Measurements from ENCODE around the gene AUH.

AUH gene

DNA sequence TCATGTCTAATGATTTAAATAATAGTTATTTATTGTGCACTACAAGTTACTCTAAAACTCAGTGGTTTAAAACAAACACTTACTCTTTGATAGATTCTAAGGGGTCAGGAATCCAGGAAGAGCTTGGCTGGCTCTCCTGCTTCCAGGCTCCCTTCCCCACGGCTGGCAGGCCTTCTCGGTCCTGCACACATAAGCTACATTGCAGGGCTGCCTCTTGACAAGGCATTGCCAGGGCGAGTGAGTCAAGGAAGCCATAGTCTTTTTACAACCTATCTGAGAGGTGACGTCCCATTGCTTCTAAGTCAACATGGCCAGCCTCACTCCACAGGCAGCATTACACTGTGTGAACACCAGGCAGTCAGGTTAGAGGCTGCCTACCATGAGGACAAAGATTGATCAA lies 119.8 kb downstream of the AUH start:
- Histone ChIP-seq H3K4me2 (ENCODE audit: low read length) (no peak overlapping the region), H3K4me1 (ENCODE audit: low read length) (peaks cover 5% of the 10 kb centered on the region; the same call in 1 of the 2 replicates), H3K27ac (ENCODE audit: low read length) (no peak overlapping the region), H3K36me3 (replicated peaks; ENCODE audit: low read depth, low read length) (no peaks in the 10 kb centered on the region), H3K79me2 (ENCODE audit: low read length) (no peaks in the 10 kb centered on the region), H3K27me3 (ENCODE audit: low read depth, low read length) (no peaks in the 10 kb centered on the region; the same call in 1 of the 2 replicates), H3K9me3 (ENCODE audit: insufficient read depth, low read length) (no peaks in the 10 kb centered on the region), H3K9ac (ENCODE audit: low read length) (no peak overlapping the region), H3K4me3 (ENCODE audit: low read length) (no peak overlapping the region), H2AFZ (ENCODE audit: low read depth, low read length) (no peak overlapping the region), H4K20me1 (ENCODE audit: insufficient read depth, low read length) (no peaks in the 10 kb centered on the region)
- TF ChIP-seq EZH2phosphoT487 (IDR thresholded peaks at IDR 0.05; ENCODE audit: low read depth) (no peak), CTCF (IDR thresholded peaks at IDR 0.05; ENCODE audit: low read depth, low read length) (no peak)

- Histone ChIP-seq H3K9me3 (ENCODE audit: insufficient read depth, low read length) (no peaks in the 10 kb centered on the region), H3K4me2 (ENCODE audit: low read length) (no peak overlapping the region), H3K9ac (ENCODE audit: low read length) (no peak overlapping the region), H3K36me3 (replicated peaks; ENCODE audit: low read depth, low read length) (no peaks in the 10 kb centered on the region), H3K4me3 (ENCODE audit: low read length) (no peak overlapping the region), H3K79me2 (ENCODE audit: low read length) (no peaks in the 10 kb centered on the region), H3K27ac (ENCODE audit: low read length) (no peak overlapping the region), H3K27me3 (ENCODE audit: low read depth, low read length) (no peaks in the 10 kb centered on the region; the same call in 1 of the 2 replicates), H2AFZ (ENCODE audit: low read depth, low read length) (no peak overlapping the region), H4K20me1 (ENCODE audit: insufficient read depth, low read length) (no peaks in the 10 kb centered on the region), H3K4me1 (ENCODE audit: low read length) (peaks cover 5% of the 10 kb centered on the region; the same call in 1 of the 2 replicates)
- no peak for TF ChIP-seq EZH2phosphoT487 (IDR thresholded peaks at IDR 0.05; ENCODE audit: low read depth)
- TF ChIP-seq CTCF (IDR thresholded peaks at IDR 0.05; ENCODE audit: low read depth, low read length), result no peak
Observed at GRCh38 chr9:91240596-91241165, 121.0 kb downstream of the AUH start.

DNA sequence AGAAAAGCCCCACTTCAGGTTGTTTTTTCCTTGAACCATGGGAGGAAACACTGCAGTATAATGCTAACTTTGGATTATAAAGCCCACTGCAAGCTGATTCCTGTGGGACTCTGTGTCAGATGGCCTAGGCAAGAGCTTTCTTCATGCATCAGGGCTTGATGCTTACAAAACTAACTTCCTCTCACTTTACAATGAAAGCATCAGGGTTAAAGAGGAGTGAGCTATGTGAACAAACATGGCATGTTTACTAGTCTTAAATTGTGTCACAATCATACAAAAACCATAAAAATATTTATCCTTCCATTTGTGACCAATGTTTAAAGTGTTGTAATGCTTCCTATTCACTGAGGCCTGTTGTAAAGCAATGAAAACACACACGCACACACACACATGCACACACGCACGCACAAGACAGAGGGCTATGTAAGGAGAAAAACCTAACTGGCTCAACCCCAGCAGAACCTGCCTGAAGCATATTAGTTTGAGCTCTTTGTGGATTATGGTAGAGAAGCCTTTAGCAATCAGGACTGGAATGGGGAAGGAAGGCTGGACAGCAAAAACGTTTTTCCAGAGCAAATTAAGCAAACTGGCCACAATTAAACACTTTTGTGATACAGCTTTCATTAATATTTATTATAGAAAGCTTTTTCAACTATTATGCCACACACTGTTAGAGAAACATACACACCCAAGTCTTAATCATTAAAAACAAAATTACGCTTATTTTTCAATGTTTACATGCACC lies 122.2 kb downstream of the AUH start:
- H3K36me3 ChIP-seq (replicated peaks; ENCODE audit: low read depth, low read length), result no peaks in the 10 kb centered on the region
- H3K27me3 ChIP-seq (ENCODE audit: low read depth, low read length), result no peaks in the 10 kb centered on the region; the same call in 1 of the 2 replicates
- H3K9ac ChIP-seq (ENCODE audit: low read length), result no peak overlapping the region
- no peak overlapping the region for H3K4me2 ChIP-seq (ENCODE audit: low read length)
- no peaks in the 10 kb centered on the region for H3K4me1 ChIP-seq (ENCODE audit: low read length)
- no peak overlapping the region for H2AFZ ChIP-seq (ENCODE audit: low read depth, low read length)
- no peaks in the 10 kb centered on the region for H3K79me2 ChIP-seq (ENCODE audit: low read length)
- no peak overlapping the region for H3K27ac ChIP-seq (ENCODE audit: low read length)
- no peak for TF ChIP-seq EZH2phosphoT487 (IDR thresholded peaks at IDR 0.05; ENCODE audit: low read depth)
- TF ChIP-seq CTCF (IDR thresholded peaks at IDR 0.05; ENCODE audit: low read depth, low read length), result no peak
- no peaks in the 10 kb centered on the region for H3K9me3 ChIP-seq (ENCODE audit: insufficient read depth, low read length)
- peaks cover 2% of the 10 kb centered on the region; the same call in 1 of the 2 replicates for H4K20me1 ChIP-seq (ENCODE audit: insufficient read depth, low read length)
- H3K4me3 ChIP-seq (ENCODE audit: low read length), result no peak overlapping the region

DNA sequence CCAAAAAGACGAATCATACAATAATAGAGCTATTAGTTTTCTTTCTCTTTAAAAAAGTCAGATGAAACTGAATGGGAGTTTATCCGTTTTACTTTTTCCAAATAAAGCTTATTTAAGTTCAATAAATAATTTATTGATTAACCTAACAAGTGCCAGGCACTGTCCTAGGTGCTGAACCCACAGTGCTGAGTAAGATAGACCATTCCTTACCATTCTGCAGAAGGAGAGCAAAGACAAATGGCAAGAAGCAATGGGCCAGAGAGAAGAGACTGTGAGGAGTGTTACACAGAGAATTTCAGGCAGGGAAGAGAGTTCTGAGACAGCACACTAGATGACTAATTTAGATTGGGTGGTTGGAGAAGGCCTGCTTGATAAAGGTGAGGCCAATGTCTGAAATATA lies 127.2 kb downstream of the AUH start:
- Histone ChIP-seq H3K27me3 (ENCODE audit: low read depth, low read length) (no peaks in the 10 kb centered on the region; the same call in 1 of the 2 replicates), H3K27ac (ENCODE audit: low read length) (no peak overlapping the region), H3K79me2 (ENCODE audit: low read length) (no peaks in the 10 kb centered on the region), H3K4me3 (ENCODE audit: low read length) (no peak overlapping the region), H3K9ac (ENCODE audit: low read length) (no peak overlapping the region), H4K20me1 (ENCODE audit: insufficient read depth, low read length) (peaks cover 2% of the 10 kb centered on the region; the same call in 1 of the 2 replicates), H3K4me2 (ENCODE audit: low read length) (no peak overlapping the region), H3K4me1 (ENCODE audit: low read length) (no peaks in the 10 kb centered on the region), H3K9me3 (ENCODE audit: insufficient read depth, low read length) (no peaks in the 10 kb centered on the region), H3K36me3 (replicated peaks; ENCODE audit: low read depth, low read length) (no peaks in the 10 kb centered on the region), H2AFZ (ENCODE audit: low read depth, low read length) (no peak overlapping the region)
- TF ChIP-seq CTCF (IDR thresholded peaks at IDR 0.05; ENCODE audit: low read depth, low read length) (no peak), EZH2phosphoT487 (IDR thresholded peaks at IDR 0.05; ENCODE audit: low read depth) (no peak)
